ENCODE data around the gene MICAL3.

GRCh38 chr22:17954200-17954859, 70.0 kb downstream of the MICAL3 start:
- TF ChIP-seq CHD7 (IDR thresholded peaks at IDR 0.05; ENCODE audit: insufficient replicate concordance, low read length) (no peak), MAX (IDR thresholded peaks at IDR 0.05) (no peak), POLR2A (IDR thresholded peaks at IDR 0.05; ENCODE audit: control extremely low read depth in 1 of 2, low read depth in 2 of 2, low read length in 2 of 2) (no peak), CBX8 (IDR thresholded peaks at IDR 0.05; ENCODE audit: borderline replicate concordance, low read depth, low read length) (no peak), RNF2 (IDR thresholded peaks at IDR 0.05; ENCODE audit: borderline replicate concordance, low read depth, low read length, missing control alignments, poor library complexity, severe bottlenecking) (no peak), TAF1 (IDR thresholded peaks at IDR 0.05; ENCODE audit: low read depth, low read length) (no peak), HDAC2 (IDR thresholded peaks at IDR 0.05; ENCODE audit: borderline replicate concordance in 1 of 2, low read depth in 2 of 2, low read length in 2 of 2) (no peak), YY1 (IDR thresholded peaks at IDR 0.05; ENCODE audit: low read depth, low read length) (no peak), CHD1 (IDR thresholded peaks at IDR 0.05; ENCODE audit: low read depth, low read length) (no peak), SIN3A (conservative IDR thresholded peaks at IDR 0.05 in 1 of 2, IDR thresholded peaks at IDR 0.05 in 1 of 2; ENCODE audit: low read depth in 1 of 2, low read length in 2 of 2) (no peak), RXRA (IDR thresholded peaks at IDR 0.05; ENCODE audit: insufficient read depth, low read depth, low read length) (no peak)
- TF ChIP-seq, protein P1, sequence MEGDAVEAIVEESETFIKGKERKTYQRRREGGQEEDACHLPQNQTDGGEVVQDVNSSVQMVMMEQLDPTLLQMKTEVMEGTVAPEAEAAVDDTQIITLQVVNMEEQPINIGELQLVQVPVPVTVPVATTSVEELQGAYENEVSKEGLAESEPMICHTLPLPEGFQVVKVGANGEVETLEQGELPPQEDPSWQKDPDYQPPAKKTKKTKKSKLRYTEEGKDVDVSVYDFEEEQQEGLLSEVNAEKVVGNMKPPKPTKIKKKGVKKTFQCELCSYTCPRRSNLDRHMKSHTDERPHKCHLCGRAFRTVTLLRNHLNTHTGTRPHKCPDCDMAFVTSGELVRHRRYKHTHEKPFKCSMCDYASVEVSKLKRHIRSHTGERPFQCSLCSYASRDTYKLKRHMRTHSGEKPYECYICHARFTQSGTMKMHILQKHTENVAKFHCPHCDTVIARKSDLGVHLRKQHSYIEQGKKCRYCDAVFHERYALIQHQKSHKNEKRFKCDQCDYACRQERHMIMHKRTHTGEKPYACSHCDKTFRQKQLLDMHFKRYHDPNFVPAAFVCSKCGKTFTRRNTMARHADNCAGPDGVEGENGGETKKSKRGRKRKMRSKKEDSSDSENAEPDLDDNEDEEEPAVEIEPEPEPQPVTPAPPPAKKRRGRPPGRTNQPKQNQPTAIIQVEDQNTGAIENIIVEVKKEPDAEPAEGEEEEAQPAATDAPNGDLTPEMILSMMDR (IDR thresholded peaks at IDR 0.05; ENCODE audit: control extremely low read depth in 1 of 3, insufficient read depth in 1 of 3, low read depth in 1 of 3, low read length in 3 of 3), result no peak
